Neural crest cell (in vitro differentiated cells): Measurements from ENCODE around the gene PCYT2. TPM values are rescaled to one million over a fixed set of nuclear protein-coding genes. Genes with fewer than 3 reads are reported as not detected.

ENCODE experiments used
- DNase-seq: peaks from one replicate; pipeline ENCODE4 v3.0.0; 2021; ENCODE audit warnings: low read depth, mixed read lengths, low spot score
- H3K27ac Mint-ChIP-seq: one replicate; pipeline ENCODE4 v1.8.0; 2021; ENCODE audit warnings: mild to moderate bottlenecking, mixed read lengths; ENCODE audit not compliant: unreplicated experiment
- H3K27me3 Mint-ChIP-seq: 2 replicates; pipeline ENCODE4 v1.8.0; 2021; ENCODE audit warnings: low read depth, mild to moderate bottlenecking, mixed read lengths
- H3K36me3 Mint-ChIP-seq: 2 replicates; pipeline ENCODE4 v1.8.0; 2021; ENCODE audit warnings: low read depth, mild to moderate bottlenecking, mixed read lengths
- H3K4me1 Mint-ChIP-seq: 2 replicates; pipeline ENCODE4 v1.8.0; 2021; ENCODE audit warnings: mixed read lengths
- H3K4me3 Mint-ChIP-seq: one replicate; pipeline ENCODE4 v1.8.0; 2021; ENCODE audit warnings: mild to moderate bottlenecking, mixed read lengths
- H3K9me3 Mint-ChIP-seq: 2 replicates; pipeline ENCODE4 v1.8.0; 2021; ENCODE audit warnings: mixed read lengths
- CTCF ChIP-seq: fragments of 200-600 bp; sonication (generic); conservative IDR thresholded peaks from 2 replicates; pipeline ENCODE4 v1.5.0; 2021; ENCODE audit warnings: antibody characterized with exemption, mild to moderate bottlenecking
- total RNA-seq: library from RNA; stranded (reverse); gene quantifications from 2 replicates; pipeline ENCODE4 v1.2.1, GENCODE V29; 2021

Gene PCYT2
- total RNA-seq, 1 donor from 2014 or later: 92.4 TPM

GRCh38 chr17:81914103-81914850 lies 3.1 kb upstream of the PCYT2 start:
- H3K4me1 Mint-ChIP-seq: peaks cover 18% of the 10 kb centered on the region
- DNase-seq: no peak
- no peak for TF ChIP-seq CTCF
- peaks cover 7% of the 10 kb centered on the region for H3K36me3 Mint-ChIP-seq
- H3K27ac Mint-ChIP-seq: no peak overlapping the region
- peak overlapping the region; percentile 31 for H3K4me3 Mint-ChIP-seq
- no peaks in the 10 kb centered on the region for H3K9me3 Mint-ChIP-seq
- no peaks in the 10 kb centered on the region for H3K27me3 Mint-ChIP-seq

GRCh38 chr17:81913394-81914102 lies 2.3 kb upstream of the PCYT2 start:
- Mint-ChIP-seq H3K36me3 (peaks cover 7% of the 10 kb centered on the region), H3K4me1 (peaks cover 18% of the 10 kb centered on the region), H3K27me3 (no peaks in the 10 kb centered on the region), H3K27ac (peak overlapping the region; percentile 52), H3K4me3 (peak overlapping the region; percentile 86), H3K9me3 (no peaks in the 10 kb centered on the region)
- no peak for DNase-seq
- no peak for TF ChIP-seq CTCF

- Mint-ChIP-seq H3K27me3 (no peaks in the 10 kb centered on the region), H3K4me3 (peak overlapping the region; percentile 86), H3K36me3 (peaks cover 7% of the 10 kb centered on the region), H3K27ac (peak overlapping the region; percentile 62), H3K4me1 (peaks cover 18% of the 10 kb centered on the region), H3K9me3 (no peaks in the 10 kb centered on the region)
- no peak for DNase-seq
- no peak for TF ChIP-seq CTCF
These were observed 1.5 kb upstream of the PCYT2 start for GRCh38 chr17:81912441-81913309.

- Mint-ChIP-seq H3K27me3 (no peaks in the 10 kb centered on the region), H3K4me1 (peaks cover 13% of the 10 kb centered on the region), H3K4me3 (peak overlapping the region; percentile 86), H3K9me3 (no peaks in the 10 kb centered on the region), H3K27ac (no peak overlapping the region), H3K36me3 (peaks cover 7% of the 10 kb centered on the region)
- no peak for TF ChIP-seq CTCF
- DNase-seq: no peak
These were observed 770 bp upstream of the PCYT2 start for GRCh38 chr17:81911969-81912368.

DNA sequence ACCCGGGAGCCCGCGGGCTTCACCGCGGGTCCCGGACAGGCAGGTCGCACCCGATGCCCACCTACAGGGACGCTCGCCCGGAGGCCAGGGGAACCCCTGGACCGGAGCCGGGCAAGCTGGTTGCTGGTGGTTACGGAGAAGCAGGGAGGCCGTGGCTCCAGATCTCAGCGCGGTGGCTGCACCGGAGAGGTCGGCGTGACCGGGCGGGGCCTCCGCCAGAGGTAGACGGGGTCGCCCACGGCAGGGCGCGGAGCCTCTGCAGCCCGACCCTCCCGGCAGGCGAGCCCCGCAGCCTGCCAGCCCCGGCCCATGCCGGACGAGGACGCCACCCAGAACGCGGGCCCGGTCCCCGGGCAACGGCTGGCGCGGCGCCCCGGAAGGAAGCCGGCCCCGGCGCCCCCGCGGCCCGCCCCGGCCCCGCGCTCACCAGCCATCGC lies 341 bp downstream of the PCYT2 start:
- no peak for TF ChIP-seq CTCF
- Mint-ChIP-seq H3K27me3 (no peaks in the 10 kb centered on the region), H3K4me3 (peak overlapping the region; percentile 96), H3K36me3 (peaks cover 7% of the 10 kb centered on the region), H3K4me1 (peaks cover 9% of the 10 kb centered on the region), H3K27ac (no peak overlapping the region), H3K9me3 (no peaks in the 10 kb centered on the region)
- DNase-seq: no peak
